ENCODE results near the gene SYNE2. TPM values are rescaled to one million over a fixed set of nuclear protein-coding genes. Genes with fewer than 3 reads are reported as not detected.

Gene SYNE2
- total RNA-seq, 1 donor: 13.4 TPM

- DNase-seq (ENCODE audit: low read depth): no peak
- no peak for TF ChIP-seq CTCF (IDR thresholded peaks at IDR 0.05; ENCODE audit: insufficient read depth, low read depth, low read length)
Measured at GRCh38 chr14:64119980-64120379, 267.2 kb downstream of the SYNE2 start.

GRCh38 chr14:64123241-64123822 is 270.5 kb downstream of the SYNE2 start:
- DNase-seq (ENCODE audit: low read depth): no peak
- TF ChIP-seq CTCF (IDR thresholded peaks at IDR 0.05; ENCODE audit: insufficient read depth, low read depth, low read length): no peak
- no peak overlapping the region for H3K4me3 ChIP-seq (ENCODE audit: low read depth, low read length)

More at GRCh38 chr14:64119980-64120379, 267.2 kb downstream of the SYNE2 start:
- H3K4me3 ChIP-seq (ENCODE audit: low read depth, low read length): no peak overlapping the region

- no peak for TF ChIP-seq CTCF (IDR thresholded peaks at IDR 0.05; ENCODE audit: insufficient read depth, low read depth, low read length)
- DNase-seq (ENCODE audit: low read depth): no peak
- no peak overlapping the region for H3K4me3 ChIP-seq (ENCODE audit: low read depth, low read length)
Measured at GRCh38 chr14:64125270-64125669, 272.5 kb downstream of the SYNE2 start.

- TF ChIP-seq CTCF (IDR thresholded peaks at IDR 0.05; ENCODE audit: insufficient read depth, low read depth, low read length): no peak
- no peak for DNase-seq (ENCODE audit: low read depth)
- no peak overlapping the region for H3K4me3 ChIP-seq (ENCODE audit: low read depth, low read length)
Measured at GRCh38 chr14:64126548-64126947, 273.7 kb downstream of the SYNE2 start.

- TF ChIP-seq CTCF (IDR thresholded peaks at IDR 0.05; ENCODE audit: insufficient read depth, low read depth, low read length): peak; percentile 40
- H3K4me3 ChIP-seq (ENCODE audit: low read depth, low read length): no peak overlapping the region
- DNase-seq (ENCODE audit: low read depth): peak; percentile 35
Measured at GRCh38 chr14:64137657-64138290, 285.0 kb downstream of the SYNE2 start.

- DNase-seq (ENCODE audit: low read depth): peak; percentile 73
- no peak for TF ChIP-seq CTCF (IDR thresholded peaks at IDR 0.05; ENCODE audit: insufficient read depth, low read depth, low read length)
- H3K4me3 ChIP-seq (ENCODE audit: low read depth, low read length): no peak overlapping the region
Measured at GRCh38 chr14:64147126-64147790, 294.5 kb downstream of the SYNE2 start.
